Stomach (tissue), 4 donors: ENCODE measurements around the gene SEC61B.

Experiments used
- EP300 ChIP-seq: sonication (generic); formaldehyde crosslinking; IDR thresholded peaks from one replicate; pipeline ENCODE4 v1.6.1; 2017; ENCODE audit warnings: antibody characterized with exemption
- POLR2A ChIP-seq, 4 donors: fragments of 450-650 bp; IDR thresholded peaks; one replicate each; pipeline ENCODE4 v1.6.1; 2016; ENCODE audit warnings: antibody characterized with exemption in 4 of 4, control low read depth in 2 of 4, mild to moderate bottlenecking in 1 of 4, moderate library complexity in 1 of 4
- POLR2AphosphoS5 ChIP-seq, 3 donors: sonication (generic); formaldehyde crosslinking; IDR thresholded peaks; one replicate each; pipeline ENCODE4 v1.6.1; 2016; ENCODE audit warnings: antibody characterized with exemption in 3 of 3
- TF ChIP-seq, protein P1 (sequence below), 7 experiments: fragments of 450-650 bp in 4 of 7; fragments of 200-600 bp in 3 of 7; sonication (generic) in 3 of 7; IDR thresholded peaks; one replicate each; pipeline ENCODE4 v1.5.1; 2016 to 2019; ENCODE audit warnings: antibody characterized with exemption in 7 of 7, control low read depth in 2 of 7, mild to moderate bottlenecking in 1 of 7

- TF ChIP-seq EP300 (no peak), POLR2AphosphoS5 (IDR thresholded peaks at IDR 0.05) (no peak), POLR2A (IDR thresholded peaks at IDR 0.05) (no peak)
- TF ChIP-seq, protein P1, sequence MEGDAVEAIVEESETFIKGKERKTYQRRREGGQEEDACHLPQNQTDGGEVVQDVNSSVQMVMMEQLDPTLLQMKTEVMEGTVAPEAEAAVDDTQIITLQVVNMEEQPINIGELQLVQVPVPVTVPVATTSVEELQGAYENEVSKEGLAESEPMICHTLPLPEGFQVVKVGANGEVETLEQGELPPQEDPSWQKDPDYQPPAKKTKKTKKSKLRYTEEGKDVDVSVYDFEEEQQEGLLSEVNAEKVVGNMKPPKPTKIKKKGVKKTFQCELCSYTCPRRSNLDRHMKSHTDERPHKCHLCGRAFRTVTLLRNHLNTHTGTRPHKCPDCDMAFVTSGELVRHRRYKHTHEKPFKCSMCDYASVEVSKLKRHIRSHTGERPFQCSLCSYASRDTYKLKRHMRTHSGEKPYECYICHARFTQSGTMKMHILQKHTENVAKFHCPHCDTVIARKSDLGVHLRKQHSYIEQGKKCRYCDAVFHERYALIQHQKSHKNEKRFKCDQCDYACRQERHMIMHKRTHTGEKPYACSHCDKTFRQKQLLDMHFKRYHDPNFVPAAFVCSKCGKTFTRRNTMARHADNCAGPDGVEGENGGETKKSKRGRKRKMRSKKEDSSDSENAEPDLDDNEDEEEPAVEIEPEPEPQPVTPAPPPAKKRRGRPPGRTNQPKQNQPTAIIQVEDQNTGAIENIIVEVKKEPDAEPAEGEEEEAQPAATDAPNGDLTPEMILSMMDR (IDR thresholded peaks at IDR 0.05): no peak
Measured at GRCh38 chr9:99230206-99230605, 8.1 kb downstream of the SEC61B start.
